OCI-LY7 (cell line): ENCODE data around the gene KRTAP10-8.

ENCODE experiments used
- EZH2phosphoT487 ChIP-seq: fragments of 200-600 bp; sonication (generic); IDR thresholded peaks from 2 replicates; pipeline ENCODE4 v1.6.1; 2018; ENCODE audit warnings: low read depth, borderline replicate concordance, mild to moderate bottlenecking, mixed run types, antibody characterized with exemption, low read length, moderate library complexity, mixed read lengths
- TF ChIP-seq, protein P1 (sequence below): fragments of 200-600 bp; sonication (generic); conservative IDR thresholded peaks from 2 replicates; pipeline ENCODE4 v1.5.1; 2014; ENCODE audit warnings: mild to moderate bottlenecking, antibody characterized with exemption, low read length, moderate library complexity, mixed read lengths

GRCh38 chr21:44568667-44569556, 43.0 kb upstream of the KRTAP10-8 start:
- TF ChIP-seq, protein P1, sequence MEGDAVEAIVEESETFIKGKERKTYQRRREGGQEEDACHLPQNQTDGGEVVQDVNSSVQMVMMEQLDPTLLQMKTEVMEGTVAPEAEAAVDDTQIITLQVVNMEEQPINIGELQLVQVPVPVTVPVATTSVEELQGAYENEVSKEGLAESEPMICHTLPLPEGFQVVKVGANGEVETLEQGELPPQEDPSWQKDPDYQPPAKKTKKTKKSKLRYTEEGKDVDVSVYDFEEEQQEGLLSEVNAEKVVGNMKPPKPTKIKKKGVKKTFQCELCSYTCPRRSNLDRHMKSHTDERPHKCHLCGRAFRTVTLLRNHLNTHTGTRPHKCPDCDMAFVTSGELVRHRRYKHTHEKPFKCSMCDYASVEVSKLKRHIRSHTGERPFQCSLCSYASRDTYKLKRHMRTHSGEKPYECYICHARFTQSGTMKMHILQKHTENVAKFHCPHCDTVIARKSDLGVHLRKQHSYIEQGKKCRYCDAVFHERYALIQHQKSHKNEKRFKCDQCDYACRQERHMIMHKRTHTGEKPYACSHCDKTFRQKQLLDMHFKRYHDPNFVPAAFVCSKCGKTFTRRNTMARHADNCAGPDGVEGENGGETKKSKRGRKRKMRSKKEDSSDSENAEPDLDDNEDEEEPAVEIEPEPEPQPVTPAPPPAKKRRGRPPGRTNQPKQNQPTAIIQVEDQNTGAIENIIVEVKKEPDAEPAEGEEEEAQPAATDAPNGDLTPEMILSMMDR: no peak
- TF ChIP-seq EZH2phosphoT487: no peak
